ENCODE measurements around the gene GPR132. TPM values are rescaled to one million over a fixed set of nuclear protein-coding genes. Genes with fewer than 3 reads are reported as not detected.

GPR132 gene
- total RNA-seq, 1 experiment from 2014 or later: 0.10 TPM

GRCh38 chr14:105059035-105059924 is 6.0 kb downstream of the GPR132 start:
- Histone ChIP-seq H3K27me3 (ENCODE audit: insufficient read depth, low read length) (no peaks in the 10 kb centered on the region), H3K4me3 (replicated peaks in 1 of 2; ENCODE audit: low read depth in 1 of 2, low read length in 2 of 2) (no peak overlapping the region), H3K9ac (ENCODE audit: low read length) (no peak overlapping the region), H2AFZ (ENCODE audit: low read depth, low read length, poor library complexity, severe bottlenecking) (no peak overlapping the region), H3K36me3 (ENCODE audit: control insufficient read depth in 1 of 2, insufficient read depth in 2 of 2, low read length in 2 of 2) (no peaks in the 10 kb centered on the region), H3K4me1 (ENCODE audit: control insufficient read depth in 1 of 2, insufficient read depth in 2 of 2, low read length in 2 of 2) (0 out of 4 replicates have a peak, but pooled peaks cover 0 to 4% of the 10 kb centered on the region in 2 experiments), H3K9me3 (ENCODE audit: control insufficient read depth in 1 of 2, insufficient read depth in 1 of 2, low read depth in 1 of 2, low read length in 2 of 2) (no peaks in the 10 kb centered on the region), H3K4me2 (ENCODE audit: low read length) (no peak overlapping the region), H3K9me2 (ENCODE audit: insufficient read depth) (no peaks in the 10 kb centered on the region), H4K20me1 (ENCODE audit: insufficient read depth) (no peaks in the 10 kb centered on the region), H3K79me2 (ENCODE audit: insufficient read depth, low read length) (no peaks in the 10 kb centered on the region), H3K27ac (ENCODE audit: low read depth, low read length) (no peak overlapping the region)
- POLR2A ChIA-PET: no interaction called here
- DNase-seq (ENCODE audit: low read depth, low spot score) (no peak), ATAC-seq (no peak)
- CTCF ChIA-PET: no interaction called here
- RAD21 ChIA-PET (ENCODE audit: low non-redundant PET in 1 of 2, low total read pairs in 2 of 2, uncharacterized antibody in 2 of 2, unreplicated experiment in 2 of 2): no interaction called here
- TF ChIP-seq EZH2 (IDR thresholded peaks at IDR 0.05) (no peak), FOSL1 (IDR thresholded peaks at IDR 0.05; ENCODE audit: low read depth) (no peak), POLR2AphosphoS5 (IDR thresholded peaks at IDR 0.05; ENCODE audit: low read depth, low read length) (no peak)
- TF ChIP-seq, protein P1, sequence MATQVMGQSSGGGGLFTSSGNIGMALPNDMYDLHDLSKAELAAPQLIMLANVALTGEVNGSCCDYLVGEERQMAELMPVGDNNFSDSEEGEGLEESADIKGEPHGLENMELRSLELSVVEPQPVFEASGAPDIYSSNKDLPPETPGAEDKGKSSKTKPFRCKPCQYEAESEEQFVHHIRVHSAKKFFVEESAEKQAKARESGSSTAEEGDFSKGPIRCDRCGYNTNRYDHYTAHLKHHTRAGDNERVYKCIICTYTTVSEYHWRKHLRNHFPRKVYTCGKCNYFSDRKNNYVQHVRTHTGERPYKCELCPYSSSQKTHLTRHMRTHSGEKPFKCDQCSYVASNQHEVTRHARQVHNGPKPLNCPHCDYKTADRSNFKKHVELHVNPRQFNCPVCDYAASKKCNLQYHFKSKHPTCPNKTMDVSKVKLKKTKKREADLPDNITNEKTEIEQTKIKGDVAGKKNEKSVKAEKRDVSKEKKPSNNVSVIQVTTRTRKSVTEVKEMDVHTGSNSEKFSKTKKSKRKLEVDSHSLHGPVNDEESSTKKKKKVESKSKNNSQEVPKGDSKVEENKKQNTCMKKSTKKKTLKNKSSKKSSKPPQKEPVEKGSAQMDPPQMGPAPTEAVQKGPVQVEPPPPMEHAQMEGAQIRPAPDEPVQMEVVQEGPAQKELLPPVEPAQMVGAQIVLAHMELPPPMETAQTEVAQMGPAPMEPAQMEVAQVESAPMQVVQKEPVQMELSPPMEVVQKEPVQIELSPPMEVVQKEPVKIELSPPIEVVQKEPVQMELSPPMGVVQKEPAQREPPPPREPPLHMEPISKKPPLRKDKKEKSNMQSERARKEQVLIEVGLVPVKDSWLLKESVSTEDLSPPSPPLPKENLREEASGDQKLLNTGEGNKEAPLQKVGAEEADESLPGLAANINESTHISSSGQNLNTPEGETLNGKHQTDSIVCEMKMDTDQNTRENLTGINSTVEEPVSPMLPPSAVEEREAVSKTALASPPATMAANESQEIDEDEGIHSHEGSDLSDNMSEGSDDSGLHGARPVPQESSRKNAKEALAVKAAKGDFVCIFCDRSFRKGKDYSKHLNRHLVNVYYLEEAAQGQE (IDR thresholded peaks at IDR 0.05; ENCODE audit: low read depth): no peak
- BruUV-seq (replicated peaks): no TSS peak
- intact Hi-C loops (cut with micrococcal nuclease): no loop called here
